HG03442 (cell line): Measurements from ENCODE around the gene FSTL4.

Source experiments
- ATAC-seq: cut with Tn5 transposase; IDR thresholded peaks from one replicate; pipeline ENCODE4 v1.9.1; 2021; ENCODE audit warnings: mild to moderate bottlenecking, moderate library complexity; ENCODE audit not compliant: unreplicated experiment

FSTL4 gene

DNA sequence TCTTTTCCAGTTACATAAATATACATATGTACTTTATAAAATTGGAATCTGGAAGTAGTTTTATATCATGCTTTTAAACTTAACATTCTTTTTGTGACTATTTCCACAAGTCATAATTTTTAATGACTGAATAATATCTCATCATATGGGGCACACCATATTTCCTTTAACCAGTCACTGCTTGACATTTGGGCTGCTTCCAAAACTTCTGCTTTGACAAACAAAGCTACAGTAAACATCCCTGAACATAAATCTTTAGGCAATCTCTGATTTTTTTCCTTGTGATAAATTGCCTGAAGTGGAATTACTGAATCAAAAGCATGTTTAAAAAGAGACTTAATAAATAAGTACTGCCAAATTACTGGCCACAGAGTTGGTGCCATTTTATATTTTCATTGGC, 178.0 kb downstream of the FSTL4 start:
- no peak for ATAC-seq

DNA sequence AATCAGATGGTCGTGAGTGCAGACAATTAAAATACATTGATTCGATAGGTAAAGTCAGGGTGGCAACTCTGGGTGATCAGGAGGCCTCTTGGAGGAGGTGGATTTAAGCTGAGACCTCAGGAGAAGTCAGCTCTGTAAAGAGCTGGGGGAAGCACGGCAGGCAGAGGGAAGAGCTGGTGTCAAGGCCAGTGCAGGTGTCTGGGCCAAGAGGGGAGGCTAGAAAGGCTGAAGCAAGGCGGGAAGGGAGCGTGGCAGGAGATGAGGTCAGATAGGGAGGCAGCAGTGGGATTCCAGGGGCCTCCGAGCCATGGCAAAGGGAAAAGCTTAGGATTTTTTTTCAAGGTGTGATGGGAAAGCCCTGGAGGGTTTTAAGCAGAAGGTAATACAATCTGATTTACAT, 178.7 kb downstream of the FSTL4 start:
- ATAC-seq = no peak

DNA sequence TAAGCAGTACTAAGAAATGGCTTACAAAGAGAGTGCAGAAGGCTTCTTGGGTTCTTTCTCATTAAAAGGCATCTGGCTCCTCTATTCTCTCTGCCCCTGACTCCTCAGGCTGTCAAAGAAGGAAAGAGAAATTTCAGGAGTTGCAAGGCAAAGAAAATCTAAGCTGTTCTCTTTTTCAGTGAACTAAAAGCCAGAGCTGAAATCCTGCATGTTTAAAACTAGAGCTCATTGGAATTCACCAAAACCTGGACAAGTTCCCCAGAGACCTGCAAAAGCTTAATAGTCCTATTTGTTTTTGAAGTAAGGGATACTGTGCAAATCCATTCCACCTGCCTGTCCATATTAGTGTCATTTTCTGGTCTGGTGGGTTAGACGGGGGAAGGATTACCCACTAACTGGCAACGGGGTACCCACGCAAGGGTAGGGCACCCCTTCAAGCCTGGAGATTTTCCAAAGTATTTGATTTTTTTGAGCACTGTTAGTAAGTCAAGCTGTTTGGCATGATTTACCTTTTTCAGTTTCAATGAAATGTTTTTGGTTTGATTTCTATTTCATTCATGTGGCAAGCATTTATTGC, 179.3 kb downstream of the FSTL4 start:
- no peak for ATAC-seq

DNA sequence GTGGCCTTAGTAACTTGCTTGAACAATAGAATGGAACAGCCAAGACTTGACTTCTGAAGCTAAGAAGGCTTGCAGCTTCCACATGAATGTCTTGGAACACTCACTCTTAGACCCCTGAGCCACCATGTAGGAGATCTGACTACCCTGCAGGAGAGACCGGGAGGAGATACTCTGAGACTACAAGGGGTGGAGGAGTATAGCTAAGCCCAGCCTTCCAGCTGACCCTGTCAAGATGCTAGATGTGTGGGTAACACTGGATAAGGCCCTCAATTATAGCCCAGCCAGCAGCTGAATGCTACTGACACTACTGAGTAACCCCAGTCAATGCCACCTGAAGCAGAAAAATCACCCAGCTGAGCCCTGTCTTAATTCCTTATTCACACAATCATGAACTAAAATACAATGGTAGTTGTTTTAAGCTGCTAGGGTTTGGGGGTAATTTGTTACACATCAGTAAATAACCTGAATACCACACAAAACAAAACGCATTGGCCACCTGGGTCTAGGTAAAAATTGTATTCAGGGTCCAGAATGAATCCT, 180.9 kb downstream of the FSTL4 start:
- no peak for ATAC-seq

DNA sequence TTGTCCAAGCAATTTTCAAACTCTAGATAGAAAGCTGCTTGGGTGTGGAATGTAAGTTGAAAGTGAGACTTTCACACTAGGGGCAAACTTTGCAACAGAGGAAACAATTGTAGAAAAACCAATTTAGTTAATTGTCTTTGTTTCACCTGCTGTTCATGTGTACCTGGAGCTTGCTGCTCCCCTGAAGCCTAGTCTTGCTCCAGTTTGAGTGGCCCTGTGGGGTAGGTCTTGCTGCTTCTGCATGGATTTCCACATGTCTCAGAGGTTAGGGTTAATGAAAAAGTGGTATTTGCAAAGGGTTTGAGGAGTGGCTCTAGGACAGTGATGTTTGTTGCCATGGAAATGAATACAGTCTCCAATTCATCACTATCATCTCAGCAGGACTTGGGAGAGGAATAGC, 182.2 kb downstream of the FSTL4 start:
- no peak for ATAC-seq

DNA sequence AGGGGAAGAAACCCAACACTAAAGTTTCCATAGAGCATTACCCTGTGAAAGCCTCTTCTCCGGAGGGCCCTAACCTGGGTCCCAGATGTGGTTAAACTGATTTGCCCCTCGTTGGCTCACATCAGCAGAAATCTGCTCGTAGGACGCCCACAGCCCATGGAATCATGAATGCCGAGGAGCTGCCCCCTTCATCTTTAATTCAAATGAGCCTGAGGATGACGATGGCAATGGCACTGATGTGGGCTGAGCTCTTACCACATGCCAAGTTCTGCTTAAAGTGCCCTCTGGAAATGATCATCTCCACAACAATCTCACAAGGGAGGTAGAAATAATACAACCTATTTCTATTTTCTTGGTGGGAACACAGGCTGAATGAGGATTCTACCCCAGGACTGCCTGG, 183.3 kb downstream of the FSTL4 start:
- no peak for ATAC-seq

DNA sequence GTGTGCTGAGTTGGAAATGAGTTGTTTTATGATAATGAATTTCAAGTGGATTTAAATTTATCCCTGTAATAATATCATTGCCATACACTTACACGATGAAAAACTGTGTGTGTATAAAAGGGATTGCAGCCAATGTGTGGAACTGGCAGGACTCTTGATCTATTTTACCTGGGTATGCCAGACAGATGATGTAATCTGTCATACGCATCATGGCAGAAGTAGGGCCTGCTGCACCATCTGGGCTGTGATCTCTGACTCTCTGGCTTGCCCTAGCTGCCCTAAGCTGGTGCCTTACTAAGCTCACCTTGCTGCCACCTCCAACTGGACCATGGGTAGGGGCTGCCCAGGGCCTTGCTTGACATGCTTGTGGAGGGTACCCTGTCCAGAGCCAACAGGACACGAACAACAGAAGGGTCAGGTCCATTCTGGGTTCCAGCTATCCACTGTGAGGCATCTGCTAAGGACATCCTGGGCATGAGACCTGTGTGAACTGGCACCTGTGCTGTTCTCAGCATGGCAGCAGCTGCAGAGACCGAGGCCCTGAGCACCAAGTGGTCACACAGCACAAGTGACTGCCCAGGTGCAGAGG, 184.2 kb downstream of the FSTL4 start:
- ATAC-seq = no peak

DNA sequence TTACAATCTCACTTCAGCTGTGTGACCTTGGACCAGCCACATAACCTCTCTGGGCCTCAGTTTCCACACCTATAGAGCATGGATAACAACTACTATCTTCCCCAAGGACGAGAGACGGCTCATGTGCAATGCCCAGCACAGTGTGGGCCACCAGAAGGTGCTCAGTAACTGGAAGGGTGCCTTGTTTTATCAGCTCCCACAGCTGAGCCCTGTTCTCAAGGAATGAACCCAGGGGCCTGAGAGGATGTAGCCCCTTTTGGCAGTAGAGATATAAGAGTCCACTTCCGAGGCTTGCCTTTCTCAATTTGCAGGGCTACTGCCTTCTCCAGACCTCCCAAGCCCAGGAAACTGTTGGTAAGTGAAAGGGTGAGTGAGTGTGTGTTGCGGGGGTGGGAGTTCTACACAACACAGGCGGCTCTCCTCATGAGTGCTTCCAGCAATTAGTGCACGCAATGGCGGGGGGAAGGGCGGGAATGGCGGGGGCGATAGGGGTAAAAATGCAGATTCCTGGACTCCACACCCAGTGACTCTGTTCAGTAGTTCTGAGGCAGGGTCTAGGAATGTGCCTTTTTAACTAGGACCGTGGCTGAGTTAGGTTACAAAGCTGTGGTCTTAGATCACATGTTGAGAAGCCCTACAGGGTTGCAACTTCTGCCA, 185.1 kb downstream of the FSTL4 start:
- ATAC-seq = no peak

DNA sequence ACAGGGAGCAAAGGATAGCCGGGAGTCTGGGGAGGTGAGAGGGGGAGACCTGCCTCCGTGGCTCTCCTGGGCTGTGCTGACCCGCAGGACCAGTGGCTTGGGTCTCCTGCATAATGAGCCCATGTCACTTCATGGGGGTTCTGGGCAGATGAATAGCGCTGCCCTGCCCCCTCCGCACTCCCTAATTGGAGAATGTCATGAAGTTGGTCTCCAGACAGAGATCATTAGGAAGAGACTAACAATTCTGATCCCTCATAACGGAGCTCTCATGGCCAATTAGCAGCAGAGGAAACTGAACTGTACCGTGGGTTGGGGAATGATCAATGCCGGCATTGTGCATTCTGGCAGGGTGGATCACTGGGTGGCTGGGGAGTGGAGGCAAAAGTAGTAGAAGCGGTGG, 186.1 kb downstream of the FSTL4 start:
- ATAC-seq = no peak

DNA sequence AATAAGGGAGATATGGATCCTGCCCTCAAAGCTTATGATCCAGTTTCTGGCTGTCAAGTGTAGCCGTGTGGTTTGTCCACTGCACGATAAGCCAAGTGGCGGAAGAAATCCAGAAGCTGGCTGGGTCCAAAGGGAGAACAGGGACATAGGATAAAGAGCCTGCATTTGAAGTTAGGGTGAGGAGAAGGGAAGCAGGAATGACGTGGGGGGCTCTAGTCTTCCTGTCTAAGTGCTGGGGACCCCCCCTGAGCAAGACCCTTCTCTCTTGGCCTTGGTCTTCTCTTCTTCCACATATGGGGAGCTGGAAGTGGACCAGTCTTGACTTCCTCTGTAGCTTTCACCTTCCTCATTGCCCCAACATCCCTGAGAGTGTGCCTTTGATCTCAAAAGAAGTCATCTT, 186.6 kb downstream of the FSTL4 start:
- ATAC-seq = no peak

DNA sequence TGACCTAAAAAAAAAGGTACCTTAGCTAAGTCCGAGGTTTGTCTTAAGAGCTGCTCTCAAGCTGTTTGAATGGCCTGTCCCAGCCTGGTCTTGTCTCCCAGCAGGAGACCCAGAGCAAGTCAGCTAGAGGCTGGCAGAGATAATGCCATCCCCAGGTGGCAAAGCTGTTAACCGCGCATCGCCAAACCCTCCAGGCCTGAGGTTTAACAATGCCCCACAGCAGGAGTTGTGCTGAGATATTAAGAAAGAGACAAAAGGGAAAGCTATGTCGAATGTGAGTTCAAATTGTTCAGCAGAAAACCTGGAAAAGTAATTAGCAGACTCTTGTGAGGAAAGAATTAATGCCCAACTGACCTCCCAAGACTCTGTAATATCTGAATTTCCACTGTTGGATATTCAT, 187.1 kb downstream of the FSTL4 start:
- no peak for ATAC-seq

DNA sequence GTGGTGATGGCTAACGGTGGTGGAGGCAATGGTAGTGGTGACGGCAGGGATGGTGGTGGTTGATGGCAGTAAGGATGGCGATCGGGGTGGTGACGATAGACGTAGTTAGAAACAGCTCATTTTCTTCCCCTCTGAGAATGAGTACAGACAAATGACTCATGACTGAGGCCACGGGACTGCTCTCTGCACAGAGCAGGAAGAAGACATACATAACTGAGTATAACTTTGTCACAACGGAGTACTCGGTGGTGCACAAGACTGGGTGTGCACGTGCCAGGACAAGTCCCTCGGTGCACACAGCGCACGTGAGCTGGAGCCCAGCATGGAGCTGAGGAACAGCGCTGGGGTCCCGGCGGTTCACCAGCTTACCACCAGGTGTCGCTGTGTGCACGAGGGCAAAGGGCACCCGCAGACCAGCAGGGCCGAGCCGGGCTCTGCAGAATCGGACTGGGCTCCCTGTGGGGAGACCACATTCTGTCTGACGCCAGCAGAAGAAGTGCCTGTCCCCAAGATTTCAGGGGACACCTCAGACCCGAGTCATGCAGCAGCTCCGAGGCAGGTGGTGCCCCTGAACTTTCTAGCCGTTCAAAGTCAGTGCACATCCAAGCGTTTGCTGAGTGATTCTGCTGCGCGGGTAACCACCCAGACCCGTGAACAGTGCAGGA, 188.6 kb downstream of the FSTL4 start:
- ATAC-seq = peak; percentile 62

DNA sequence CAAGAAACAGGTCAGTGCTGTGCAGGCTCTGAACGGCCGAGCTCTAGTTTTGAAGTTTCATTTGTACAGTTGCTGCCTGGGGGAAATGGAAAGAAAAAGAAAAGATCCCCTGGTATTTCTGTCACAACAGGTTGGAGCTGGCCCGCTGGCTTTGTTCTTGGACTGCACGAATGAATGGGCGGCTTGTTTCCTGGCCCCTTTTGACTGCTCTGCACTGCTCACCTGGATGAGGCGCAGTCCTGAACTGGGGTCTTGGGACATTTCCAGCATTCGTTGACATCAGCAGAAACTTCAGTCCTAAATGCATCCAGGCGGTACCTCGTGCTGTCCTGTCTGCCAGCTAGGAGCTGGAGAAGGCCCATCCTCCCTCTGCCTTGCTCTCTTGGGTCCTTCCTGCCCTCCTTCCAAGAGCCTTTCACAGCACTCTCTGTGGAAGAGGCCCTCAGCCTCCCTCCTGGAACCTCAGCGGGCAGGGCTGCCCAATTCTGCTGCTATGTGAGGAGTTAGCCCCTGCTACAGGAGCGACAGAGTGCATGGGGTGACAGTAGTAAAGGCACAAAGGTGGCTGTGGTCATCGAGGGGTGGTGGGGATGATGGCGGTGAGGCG, 189.2 kb downstream of the FSTL4 start:
- ATAC-seq = no peak

DNA sequence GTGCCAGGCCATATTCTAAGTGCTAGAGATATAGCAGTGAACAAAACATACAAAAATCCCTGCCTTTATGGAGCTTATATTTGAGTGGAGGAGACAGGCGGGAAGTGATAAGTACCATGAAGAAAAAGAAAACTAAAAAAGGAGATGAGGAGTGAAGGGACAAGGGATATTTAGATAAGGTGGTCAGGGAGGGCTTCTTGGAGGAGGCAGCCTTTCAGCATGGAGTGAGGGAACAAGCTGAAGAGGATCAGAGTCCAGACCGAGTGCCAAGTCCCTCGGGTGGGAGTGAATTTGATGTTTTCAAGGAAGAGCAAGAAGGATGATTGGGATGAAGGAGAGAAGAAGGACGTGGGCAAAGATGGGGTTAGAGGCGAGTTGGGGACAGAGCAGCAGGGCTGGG, 190.5 kb downstream of the FSTL4 start:
- no peak for ATAC-seq

DNA sequence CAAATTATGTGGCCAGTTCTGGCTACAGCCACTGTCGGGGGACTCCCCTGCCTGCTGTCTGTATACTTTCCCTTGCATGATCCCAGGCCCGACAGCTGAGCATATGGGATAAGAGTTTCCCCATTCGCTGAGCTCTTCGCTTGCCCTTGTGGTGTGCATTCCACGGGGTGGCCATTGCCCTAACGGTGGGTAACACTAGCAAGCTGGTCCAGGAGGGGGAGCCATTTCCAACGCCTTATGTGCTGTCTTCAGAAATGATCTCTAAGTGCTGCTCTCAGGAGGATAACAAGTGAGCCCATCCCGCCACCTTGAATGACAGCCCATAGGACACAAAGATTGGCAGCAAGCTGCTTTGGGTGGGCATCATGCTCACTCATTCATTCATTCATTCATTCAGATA, 190.9 kb downstream of the FSTL4 start:
- no peak for ATAC-seq

DNA sequence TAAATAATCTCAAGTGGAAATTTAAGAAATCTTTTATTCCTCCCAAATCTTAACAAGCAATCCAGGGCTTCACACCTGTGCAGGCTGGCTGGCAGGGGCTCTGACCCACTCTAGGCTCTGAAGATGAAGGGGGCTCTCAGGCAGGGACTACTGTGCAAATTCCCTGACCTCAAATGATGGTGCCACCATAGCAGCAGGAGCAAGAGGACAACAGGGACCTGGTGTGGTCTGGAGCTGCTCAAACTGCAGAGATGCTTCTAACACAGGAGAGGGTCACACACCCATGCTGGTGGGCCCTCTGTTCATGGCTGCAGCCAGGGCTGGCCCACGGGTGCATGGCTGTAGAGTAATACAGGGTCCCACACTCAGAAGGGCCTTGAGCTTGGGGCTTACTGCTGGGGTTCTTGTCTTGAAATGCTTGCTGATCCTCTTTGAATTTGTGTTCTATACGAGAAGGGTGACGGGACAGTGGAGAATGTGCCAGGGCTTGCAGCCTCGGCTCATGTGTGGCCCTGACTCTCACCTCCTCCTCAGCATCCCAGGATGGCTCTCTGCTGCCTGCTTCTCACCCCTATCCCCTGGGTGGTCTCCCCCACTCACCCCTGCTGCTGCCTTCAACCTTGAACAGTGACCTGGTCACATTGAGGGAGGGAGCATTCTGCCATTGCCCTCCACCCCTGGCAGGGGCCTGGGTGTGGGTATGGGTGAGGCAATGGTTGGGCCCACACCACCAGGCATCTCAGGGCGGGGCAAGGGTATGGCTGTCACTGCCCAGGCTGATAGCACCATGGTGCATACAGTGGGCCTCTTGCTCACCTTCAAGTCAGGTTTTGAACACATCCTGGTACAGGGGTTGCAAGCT, 191.7 kb downstream of the FSTL4 start:
- no peak for ATAC-seq

DNA sequence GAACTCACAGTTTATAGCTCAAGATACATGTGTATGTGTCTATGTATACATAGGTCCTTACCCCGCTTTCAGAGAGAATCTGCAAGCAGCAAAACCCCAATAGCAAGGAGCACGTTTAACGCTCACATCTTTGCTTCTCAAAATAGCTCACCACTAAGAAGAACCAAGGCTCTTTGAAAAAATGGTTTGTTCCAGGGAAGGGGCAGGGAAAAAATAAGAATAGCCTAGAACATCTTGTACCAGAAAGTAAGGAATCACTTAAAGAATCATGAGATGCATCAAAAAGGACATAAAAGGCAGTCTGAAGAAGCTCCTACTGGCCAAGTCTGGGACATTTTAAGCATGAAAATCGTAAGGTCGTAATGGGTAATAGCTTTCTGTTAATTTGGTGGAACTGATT, 196.4 kb downstream of the FSTL4 start:
- no peak for ATAC-seq

DNA sequence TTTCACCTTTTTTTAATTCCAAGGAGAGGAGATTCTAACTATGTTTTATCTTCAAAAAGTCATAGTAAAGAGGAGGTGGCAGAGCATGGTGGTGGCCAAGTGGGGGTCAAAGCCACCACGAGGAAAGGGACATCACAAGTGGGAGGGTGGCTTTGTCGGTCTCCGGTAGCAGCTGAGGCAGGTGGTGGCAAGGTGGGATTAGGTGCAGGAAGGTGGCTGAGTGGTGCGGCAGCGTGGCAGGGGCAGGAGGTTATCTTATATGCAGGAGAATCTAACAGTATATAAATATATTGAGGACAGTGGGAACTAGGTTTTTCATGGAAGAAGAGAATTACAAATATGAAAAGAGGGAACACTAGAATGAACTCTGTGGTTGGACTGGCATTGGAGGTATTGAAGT, 196.8 kb downstream of the FSTL4 start:
- ATAC-seq = no peak

DNA sequence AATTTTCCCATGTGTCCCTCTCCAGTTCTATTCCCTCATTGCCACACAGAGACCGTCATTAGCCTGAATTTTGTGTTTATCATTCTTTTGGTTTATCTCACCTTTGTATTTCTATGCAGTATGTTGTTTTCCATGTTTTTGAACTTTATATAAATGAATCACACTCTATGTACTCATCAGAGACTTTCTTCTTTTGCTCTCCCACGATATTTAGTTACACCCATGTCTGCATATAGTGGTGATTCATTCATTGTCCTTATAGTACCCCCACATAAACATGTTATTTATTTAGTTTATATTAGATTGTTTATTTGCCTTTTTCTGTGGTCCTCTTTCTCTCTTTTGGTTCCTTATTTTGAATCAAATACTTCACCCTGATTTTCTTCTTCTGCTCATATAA, 199.7 kb downstream of the FSTL4 start:
- no peak for ATAC-seq

DNA sequence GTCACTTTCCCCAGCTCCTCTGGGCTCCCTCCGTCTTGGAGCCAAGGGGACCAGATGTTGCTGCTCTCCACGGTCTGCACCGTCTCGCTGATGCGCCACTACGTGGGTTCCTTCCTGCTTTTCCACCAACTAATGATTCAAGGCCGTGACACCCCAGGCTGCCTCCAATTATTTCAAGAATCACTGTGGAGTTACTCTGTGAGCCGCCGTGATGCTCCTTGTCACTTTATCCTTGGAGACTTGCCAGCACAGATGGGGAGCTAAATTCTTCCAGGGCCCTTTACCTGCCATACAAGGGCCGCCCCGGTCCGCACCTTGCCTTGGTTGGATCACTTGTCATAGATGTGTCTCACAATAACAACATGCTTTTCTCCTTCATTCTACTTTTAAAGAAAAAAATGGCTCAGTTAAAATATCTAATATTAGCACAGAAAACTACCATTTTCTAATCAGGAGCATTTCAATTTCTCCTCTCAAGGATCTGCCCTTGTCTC, 202.0 kb downstream of the FSTL4 start:
- no peak for ATAC-seq
